K562 (cell line): ENCODE results near the gene FLCN. TPM values are rescaled to one million over a fixed set of nuclear protein-coding genes. Genes with fewer than 3 reads are reported as not detected.

Experiments used
- DIDO1 ChIP-seq: fragments of 450-650 bp; IDR thresholded peaks from 2 replicates; pipeline ENCODE4 v1.6.1; 2016; ENCODE audit warnings: low read depth, missing biosample characterization, missing genetic modification characterization
- EP400 ChIP-seq: fragments of 450-650 bp; IDR thresholded peaks from 2 replicates; pipeline ENCODE4 v1.6.1; 2017; ENCODE audit warnings: antibody characterized with exemption, mild to moderate bottlenecking, moderate library complexity
- HDAC1 ChIP-seq, 2 experiments: fragments of 450-650 bp; IDR thresholded peaks; 2 replicates each; pipeline ENCODE4 v1.6.1; 2016 to 2017; ENCODE audit warnings: inconsistent platforms in 1 of 2, mild to moderate bottlenecking in 1 of 2, moderate library complexity in 1 of 2
- HDAC6 ChIP-seq: IDR thresholded peaks from 2 replicates; pipeline ENCODE4 v1.6.1; 2012; ENCODE audit warnings: low read depth, mild to moderate bottlenecking, control low read depth, inconsistent platforms, low read length, moderate library complexity
- HDAC8 ChIP-seq: fragments of 450-650 bp; IDR thresholded peaks from 2 replicates; pipeline ENCODE4 v1.6.1; 2016; ENCODE audit warnings: mild to moderate bottlenecking, missing genetic modification characterization, moderate library complexity, missing compliant biosample characterization
- JUNB ChIP-seq: fragments of 450-650 bp; formaldehyde crosslinking; conservative IDR thresholded peaks from 2 replicates; pipeline ENCODE4 v1.4.0; 2020; ENCODE audit warnings: mild to moderate bottlenecking
- LCOR ChIP-seq: sonication (generic); formaldehyde crosslinking; IDR thresholded peaks from 2 replicates; pipeline ENCODE4 v1.8.0; 2022; ENCODE audit warnings: mild to moderate bottlenecking, missing genetic modification reagents
- MEF2D ChIP-seq: conservative IDR thresholded peaks from 2 replicates; pipeline ENCODE4 v1.6.1; 2016; ENCODE audit warnings: low read depth, missing genetic modification characterization, missing compliant biosample characterization
- MTA1 ChIP-seq: fragments of 450-650 bp; IDR thresholded peaks from 2 replicates; pipeline ENCODE4 v1.6.1; 2017; ENCODE audit warnings: borderline replicate concordance
- NBN ChIP-seq: fragments of 450-650 bp; IDR thresholded peaks from 2 replicates; pipeline ENCODE4 v1.6.1; 2016; ENCODE audit warnings: low read depth, mild to moderate bottlenecking
- NR3C1 ChIP-seq: sonication (generic); formaldehyde crosslinking; IDR thresholded peaks from 2 replicates; pipeline ENCODE4 v1.8.1; 2022; ENCODE audit warnings: missing genetic modification reagents
- SIN3A ChIP-seq, 2 experiments: fragments of 150-350 bp in 1 of 2; IDR thresholded peaks; 2 replicates each; pipeline ENCODE4 v1.6.1; 2011 to 2016; ENCODE audit warnings: borderline replicate concordance in 2 of 2, low read depth in 2 of 2, low read length in 2 of 2, mild to moderate bottlenecking in 2 of 2, moderate library complexity in 2 of 2; ENCODE audit not compliant: control insufficient read depth in 1 of 2
- TEAD1 ChIP-seq, 2 experiments: fragments of 450-650 bp in 1 of 2; sonication (generic) in 1 of 2; formaldehyde crosslinking; IDR thresholded peaks; 2 replicates each; pipeline versions ENCODE4 v1.4.0 to v1.8.0; 2020 to 2022; ENCODE audit warnings: mild to moderate bottlenecking in 2 of 2, missing genetic modification reagents in 1 of 2
- VEZF1 ChIP-seq: fragments of 200-800 bp; sonication (Bioruptor generic); IDR thresholded peaks from 2 replicates; pipeline ENCODE4 v1.6.1; 2017; ENCODE audit warnings: missing genetic modification characterization, missing compliant biosample characterization
- ZBTB1 ChIP-seq: sonication (generic); formaldehyde crosslinking; IDR thresholded peaks from 2 replicates; pipeline ENCODE4 v1.8.1; 2023; ENCODE audit warnings: missing genetic modification reagents, low read depth, mild to moderate bottlenecking, borderline replicate concordance
- ZNF347 ChIP-seq: fragments of 450-650 bp; formaldehyde crosslinking; IDR thresholded peaks from 2 replicates; pipeline ENCODE4 v1.4.0; 2020; ENCODE audit warnings: low read depth, mild to moderate bottlenecking, moderate library complexity
- polyA plus RNA-seq, 8 experiments: library from polyadenylated mRNA; depleted of rRNA in 4 of 8; stranded (reverse) in 5 of 8; unstranded in 3 of 8; fragments of >200 nt; fragmentation: Nextera tagmentation in 2 of 8; fragmentation: Illumina TruSeq in 1 of 8; extraction: Ambion mirVana in 2 of 8; extraction: Trizol in 1 of 8; gene quantifications; 2 replicates each; pipeline versions ENCODE4 v1.2.1 to v1.2.3, GENCODE V29; 2011 to 2014; ENCODE audit warnings: inconsistent platforms in 1 of 8, missing spikeins in 1 of 8
- total RNA-seq, 7 experiments: library from RNA; depleted of rRNA in 6 of 7; stranded (reverse); fragments of >200 nt in 6 of 7; fragmentation: Illumina TruSeq in 2 of 7; extraction: Trizol in 2 of 7; gene quantifications; 2 replicates each; pipeline versions ENCODE4 v1.2.1 to v1.2.3, GENCODE V29; 2011 to 2021; ENCODE audit warnings: low replicate concordance in 1 of 7
- TF ChIP-seq, protein P1 (sequence below), 3 experiments: fragments of 200-800 bp in 1 of 3; sonication (Bioruptor generic) in 1 of 3; sonication (generic) in 1 of 3; formaldehyde crosslinking in 1 of 3; IDR thresholded peaks; 2 replicates each; pipeline versions ENCODE4 v1.6.1 to v1.8.0; 2016 to 2022; ENCODE audit warnings: mild to moderate bottlenecking in 2 of 3, missing compliant biosample characterization in 2 of 3, missing genetic modification characterization in 2 of 3, missing genetic modification reagents in 1 of 3
- TF ChIP-seq, protein P2 (sequence below): fragments of 250-450 bp; sonication (Bioruptor Pico); IDR thresholded peaks from 2 replicates; pipeline ENCODE4 v1.6.1; 2021; ENCODE audit warnings: mild to moderate bottlenecking
- TF ChIP-seq, protein P3 (sequence below): fragments of 150-350 bp; conservative IDR thresholded peaks from 2 replicates; pipeline ENCODE4 v1.6.1; 2014; ENCODE audit warnings: low read length
- TF ChIP-seq, protein P4 (sequence below): sonication (generic); formaldehyde crosslinking; IDR thresholded peaks from 2 replicates; pipeline ENCODE4 v1.8.0; 2022; ENCODE audit warnings: missing genetic modification reagents, mild to moderate bottlenecking, borderline replicate concordance

Gene FLCN
- total and polyA plus RNA-seq, 9 of the 15 experiments (the other 6 are each of a cell fraction or from before 2014, with no cell fraction given): 1.6 to 33.5 (median 10.9) TPM

DNA sequence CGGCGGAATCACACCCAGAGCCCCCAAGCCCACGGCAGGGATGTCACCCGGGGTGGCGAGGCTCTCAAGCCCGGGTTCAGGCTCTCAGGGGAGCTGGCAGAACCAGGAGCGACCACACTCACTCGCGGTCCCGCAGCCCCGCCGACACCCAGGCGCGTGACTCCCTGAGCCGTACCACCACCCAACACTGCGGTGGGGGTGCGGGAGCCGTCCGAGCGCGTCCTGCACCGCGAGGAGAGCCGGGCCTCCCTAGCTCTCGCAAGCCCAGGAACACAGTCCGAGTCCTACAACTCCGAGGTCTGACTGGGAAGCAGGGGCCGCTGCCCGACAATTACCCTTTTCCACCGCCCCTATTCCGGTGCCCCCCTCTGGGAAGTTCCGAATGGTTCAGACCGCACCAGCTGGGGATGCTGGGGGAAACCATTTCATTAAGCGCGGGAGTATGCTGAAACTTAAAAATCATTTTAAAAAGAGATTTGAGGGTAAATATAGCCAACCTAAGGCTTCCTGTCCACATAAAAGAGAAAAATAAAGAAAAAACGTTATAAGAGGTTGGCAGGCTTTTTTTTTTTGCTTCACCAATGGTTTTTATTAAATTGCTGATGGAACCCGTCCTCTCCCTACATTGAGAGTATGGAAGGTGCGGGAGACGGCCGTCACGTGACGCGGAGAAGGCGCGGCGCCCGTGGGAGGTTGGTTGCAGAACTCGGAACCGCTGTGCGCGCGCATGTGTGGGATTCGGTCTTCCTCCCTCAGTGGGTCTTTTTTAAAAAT, at the start of gene FLCN (continued):
- TF ChIP-seq MTA1 (0 out of 2 replicates have a peak, but pooled peaks have one; percentile 19), HDAC8 (tag) (no peak), ZNF347 (CRISPR knock-in tag) (no peak), ZBTB1 (CRISPR knock-in tag) (no peak), DIDO1 (no peak), HDAC1 (IDR thresholded peaks at IDR 0.05) (peak in 1 of 2 experiments; percentile 59; a peak in 2 of 4 replicates), LCOR (CRISPR knock-in tag) (no peak), EP400 (peak; percentile 91), HDAC6 (no peak), SIN3A (IDR thresholded peaks at IDR 0.05; ENCODE audit: borderline replicate concordance in 2 of 2, control insufficient read depth in 1 of 2, low read depth in 2 of 2, low read length in 2 of 2) (peak; percentile 42 to 73; a peak in 2 of 4 replicates), NBN (no peak), JUNB (no peak), NR3C1 (no peak), VEZF1 (CRISPR knock-in tag) (0 out of 2 replicates have a peak, but pooled peaks have one; percentile 19), MEF2D (tag) (no peak), TEAD1 (CRISPR knock-in tag; IDR thresholded peaks at IDR 0.05) (0 out of 4 replicates have a peak, but pooled peaks of 1 of the 2 experiments have one; percentile 4)
- TF ChIP-seq, protein P1, sequence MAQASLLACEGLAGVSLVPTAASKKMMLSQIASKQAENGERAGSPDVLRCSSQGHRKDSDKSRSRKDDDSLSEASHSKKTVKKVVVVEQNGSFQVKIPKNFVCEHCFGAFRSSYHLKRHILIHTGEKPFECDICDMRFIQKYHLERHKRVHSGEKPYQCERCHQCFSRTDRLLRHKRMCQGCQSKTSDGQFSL (CRISPR knock-in tag; IDR thresholded peaks at IDR 0.05): no peak
- TF ChIP-seq, protein P1 (tag; IDR thresholded peaks at IDR 0.05): no peak
- TF ChIP-seq, protein P2, sequence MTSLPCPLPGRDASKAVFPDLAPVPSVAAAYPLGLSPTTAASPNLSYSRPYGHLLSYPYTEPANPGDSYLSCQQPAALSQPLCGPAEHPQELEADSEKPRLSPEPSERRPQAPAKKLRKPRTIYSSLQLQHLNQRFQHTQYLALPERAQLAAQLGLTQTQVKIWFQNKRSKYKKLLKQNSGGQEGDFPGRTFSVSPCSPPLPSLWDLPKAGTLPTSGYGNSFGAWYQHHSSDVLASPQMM: no peak
- TF ChIP-seq, protein P3, sequence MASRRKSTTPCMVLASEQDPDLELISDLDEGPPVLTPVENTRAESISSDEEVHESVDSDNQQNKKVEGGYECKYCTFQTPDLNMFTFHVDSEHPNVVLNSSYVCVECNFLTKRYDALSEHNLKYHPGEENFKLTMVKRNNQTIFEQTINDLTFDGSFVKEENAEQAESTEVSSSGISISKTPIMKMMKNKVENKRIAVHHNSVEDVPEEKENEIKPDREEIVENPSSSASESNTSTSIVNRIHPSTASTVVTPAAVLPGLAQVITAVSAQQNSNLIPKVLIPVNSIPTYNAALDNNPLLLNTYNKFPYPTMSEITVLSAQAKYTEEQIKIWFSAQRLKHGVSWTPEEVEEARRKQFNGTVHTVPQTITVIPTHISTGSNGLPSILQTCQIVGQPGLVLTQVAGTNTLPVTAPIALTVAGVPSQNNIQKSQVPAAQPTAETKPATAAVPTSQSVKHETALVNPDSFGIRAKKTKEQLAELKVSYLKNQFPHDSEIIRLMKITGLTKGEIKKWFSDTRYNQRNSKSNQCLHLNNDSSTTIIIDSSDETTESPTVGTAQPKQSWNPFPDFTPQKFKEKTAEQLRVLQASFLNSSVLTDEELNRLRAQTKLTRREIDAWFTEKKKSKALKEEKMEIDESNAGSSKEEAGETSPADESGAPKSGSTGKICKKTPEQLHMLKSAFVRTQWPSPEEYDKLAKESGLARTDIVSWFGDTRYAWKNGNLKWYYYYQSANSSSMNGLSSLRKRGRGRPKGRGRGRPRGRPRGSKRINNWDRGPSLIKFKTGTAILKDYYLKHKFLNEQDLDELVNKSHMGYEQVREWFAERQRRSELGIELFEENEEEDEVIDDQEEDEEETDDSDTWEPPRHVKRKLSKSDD: no peak
- TF ChIP-seq, protein P4, sequence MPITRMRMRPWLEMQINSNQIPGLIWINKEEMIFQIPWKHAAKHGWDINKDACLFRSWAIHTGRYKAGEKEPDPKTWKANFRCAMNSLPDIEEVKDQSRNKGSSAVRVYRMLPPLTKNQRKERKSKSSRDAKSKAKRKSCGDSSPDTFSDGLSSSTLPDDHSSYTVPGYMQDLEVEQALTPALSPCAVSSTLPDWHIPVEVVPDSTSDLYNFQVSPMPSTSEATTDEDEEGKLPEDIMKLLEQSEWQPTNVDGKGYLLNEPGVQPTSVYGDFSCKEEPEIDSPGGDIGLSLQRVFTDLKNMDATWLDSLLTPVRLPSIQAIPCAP: no peak
